Psoas muscle (tissue), 8 donors: ENCODE data around the gene MYLK4. TPM values are rescaled to one million over a fixed set of nuclear protein-coding genes. Genes with fewer than 3 reads are reported as not detected.
A peak's percentile ranks its signal among the peaks of the same experiment; 100 is the strongest.

Source experiments
- ATAC-seq, 4 donors: fragments of 200-7000 bp; cut with Tn5 transposase; one replicate each; pipeline ENCODE4 v1.9.1; 2020; ENCODE audit warnings: moderate library complexity in 3 of 4, mild to moderate bottlenecking in 2 of 4
- DNase-seq, 2 donors: peaks; one replicate each; pipeline ENCODE4 v3.0.0-alpha.2; 2020
- H3K27ac ChIP-seq: fragments of 200-600 bp; one replicate; pipeline ENCODE4 v1.8.0; 2022
- H3K27me3 ChIP-seq, 3 donors: fragments of 200-600 bp in 1 of 3; one replicate each; pipeline versions ENCODE4 v1.6.1 to v1.8.0; 2013 to 2022; ENCODE audit warnings: low read length in 2 of 3, mild to moderate bottlenecking in 2 of 3, moderate library complexity in 1 of 3; ENCODE audit not compliant: insufficient read depth in 3 of 3
- H3K36me3 ChIP-seq, 2 donors: fragments of 200-600 bp in 1 of 2; one replicate each; pipeline versions ENCODE4 v1.6.1 to v1.8.0; 2013 to 2022; ENCODE audit warnings: low read depth in 1 of 2, mild to moderate bottlenecking in 1 of 2, moderate library complexity in 1 of 2; ENCODE audit not compliant: insufficient read depth in 1 of 2
- H3K4me1 ChIP-seq: fragments of 200-600 bp; one replicate; pipeline ENCODE4 v1.8.0; 2022
- H3K4me3 ChIP-seq: fragments of 200-600 bp; one replicate; pipeline ENCODE4 v1.8.0; 2022; ENCODE audit warnings: mild to moderate bottlenecking
- H3K9me3 ChIP-seq: fragments of 200-600 bp; one replicate; pipeline ENCODE4 v1.8.0; 2022
- CTCF ChIP-seq: fragments of 200-600 bp; IDR thresholded peaks from one replicate; pipeline ENCODE4 v1.8.0; 2022; ENCODE audit warnings: antibody characterized with exemption
- WGBS, 3 donors: extraction: QIAGEN DNeasy Blood & Tissue Kit; methylation state at CpG; one replicate each; pipeline versions ENCODE4 v1.1.6 to v1.1.7; 2013; 5-methylcytosine and 5-hydroxymethylcytosine counted together
- intact Hi-C, 2 donors: fragments of 100-400 bp; cut with DNase I; formaldehyde crosslinking; loops; one replicate each; pipeline versions ENCODE4 v1.11.0 to v1.14.2; 2022
- polyA plus RNA-seq, 3 donors: library from polyadenylated mRNA; stranded (reverse); fragments of 200-250 nt; gene quantifications; one replicate each; pipeline ENCODE4 v1.2.3, GENCODE V29; 2013
- total RNA-seq, 4 donors: library from RNA; stranded (reverse); fragmentation: NEBNext Ultra II Directional in 2 of 4; extraction: Animal tissue kit (Norgen Biotek cat#: 25700) in 2 of 4; gene quantifications; one replicate each; pipeline versions ENCODE4 v1.2.1 to v1.2.4, GENCODE V29; 2021 to 2023
- donor health status: healthy with polysubstance abuse.
- donor health status: DM: no; HTN: no; CAD: no; lungs with moderate emphysema.
- donor health status: Bipolar disorder and iron deficiency.
- donor health status: healthy.
- donor health status: DM: yes; HTN: yes; CAD: no.
- donor health status: DM: no; HTN: no; CAD: no.
- donor health status: DM: no; HTN: no; CAD: no.
- donor health status: DM: yes; HTN: yes; CAD: no.

MYLK4 gene
- total and polyA plus RNA-seq, 7 donors, result 0.09 to 143 (median 2.9) TPM

DNA sequence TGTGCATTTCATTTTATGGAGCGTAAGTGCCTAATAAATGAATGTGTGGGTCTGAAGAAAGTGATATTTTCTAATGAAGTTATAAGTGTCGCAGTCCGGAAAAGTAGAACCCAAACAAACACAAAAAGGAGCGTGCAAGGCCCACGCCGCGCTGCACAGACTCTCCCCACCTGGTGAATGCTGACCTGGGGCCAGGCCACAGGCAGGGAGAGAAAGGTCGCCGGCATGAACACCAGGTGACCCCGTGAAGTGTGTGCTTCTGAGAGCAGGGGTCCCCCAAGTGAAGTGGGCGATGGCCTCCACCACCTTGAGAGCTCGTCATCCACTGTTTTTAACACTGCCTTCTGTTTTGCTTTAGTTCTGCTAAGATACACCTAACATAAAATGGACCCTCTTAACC lies 114.8 kb downstream of the MYLK4 start:
- intact Hi-C loops, result loop anchor here (5.0 to 10.0 kb wide), 5 partner anchors 391 to 1039 kb away; partner anchors contain the start of gene GMDS (in 1 of the 2)
- no peaks in the 10 kb centered on the region for H3K9me3 ChIP-seq
- WGBS, 3 donors, result 92 to 95% (median 95%) methylated on average over 12 of the region's 12 CpGs
- H3K4me1 ChIP-seq, result peaks cover 26% of the 10 kb centered on the region
- no peak for DNase-seq
- no peaks in the 10 kb centered on the region for H3K27me3 ChIP-seq
- no peak for TF ChIP-seq CTCF
- no peak for ATAC-seq
- H3K27ac ChIP-seq, result no peak overlapping the region
- H3K36me3 ChIP-seq, result no peaks in the 10 kb centered on the region
- H3K4me3 ChIP-seq, result no peak overlapping the region

DNA sequence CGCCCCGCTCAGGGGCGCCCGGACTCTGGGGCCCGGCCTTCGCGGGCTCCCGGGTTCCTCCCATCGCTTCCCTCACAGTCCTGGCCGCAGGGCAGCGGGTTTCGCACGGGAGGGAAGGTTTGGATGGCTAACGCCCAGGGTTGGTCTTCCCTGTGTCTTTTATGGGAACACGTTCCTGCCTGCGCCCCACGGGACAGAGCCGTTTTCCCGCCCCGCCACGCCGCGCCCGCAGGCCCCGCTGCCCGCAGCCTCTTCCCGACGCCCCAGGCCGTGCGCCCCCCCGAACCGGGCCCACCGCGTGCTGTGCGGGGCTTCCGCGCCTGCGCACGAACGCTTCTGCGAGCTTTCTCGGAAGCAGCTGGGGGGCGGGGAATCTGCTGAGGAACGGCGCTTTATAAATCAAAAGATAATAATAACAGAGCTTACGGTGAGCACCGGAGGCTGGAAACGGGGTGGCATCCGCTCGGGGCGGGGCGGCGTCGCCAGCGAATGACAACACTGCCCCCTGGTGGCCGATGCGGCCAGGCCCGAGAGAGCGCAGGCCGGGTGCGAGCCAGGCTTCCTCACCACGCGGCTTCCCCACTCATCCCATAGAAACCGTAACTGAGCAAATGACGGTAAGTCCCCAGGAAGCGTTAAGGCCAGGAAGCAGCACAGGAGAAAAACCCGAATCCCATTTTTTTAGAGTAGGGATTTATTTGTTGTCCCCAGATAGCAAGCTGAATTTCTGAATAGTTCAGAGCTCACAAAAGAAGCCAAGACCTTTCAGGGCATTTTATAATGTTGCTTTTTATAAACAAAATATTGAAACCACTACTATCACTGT lies 116.4 kb downstream of the MYLK4 start:
- peak overlapping the region; percentile 75 for H3K27ac ChIP-seq
- no peaks in the 10 kb centered on the region for H3K27me3 ChIP-seq
- H3K36me3 ChIP-seq, result no peaks in the 10 kb centered on the region
- peak; percentile 99 for TF ChIP-seq CTCF
- WGBS, 3 donors, result 1 to 3% (median 2%) methylated on average over 67 of the region's 67 CpGs
- DNase-seq, result peak; percentile 86 to 90
- H3K4me3 ChIP-seq, result peak overlapping the region; percentile 65
- intact Hi-C loops, result loop anchor here (1.0 to 10.0 kb wide), 7 partner anchors 182 to 1035 kb away; partner anchors contain the start of gene GMDS (in 2 of the 2)
- H3K4me1 ChIP-seq, result peaks cover 30% of the 10 kb centered on the region
- no peaks in the 10 kb centered on the region for H3K9me3 ChIP-seq
- peak; percentile 86 to 92 (median 88) for ATAC-seq

DNA sequence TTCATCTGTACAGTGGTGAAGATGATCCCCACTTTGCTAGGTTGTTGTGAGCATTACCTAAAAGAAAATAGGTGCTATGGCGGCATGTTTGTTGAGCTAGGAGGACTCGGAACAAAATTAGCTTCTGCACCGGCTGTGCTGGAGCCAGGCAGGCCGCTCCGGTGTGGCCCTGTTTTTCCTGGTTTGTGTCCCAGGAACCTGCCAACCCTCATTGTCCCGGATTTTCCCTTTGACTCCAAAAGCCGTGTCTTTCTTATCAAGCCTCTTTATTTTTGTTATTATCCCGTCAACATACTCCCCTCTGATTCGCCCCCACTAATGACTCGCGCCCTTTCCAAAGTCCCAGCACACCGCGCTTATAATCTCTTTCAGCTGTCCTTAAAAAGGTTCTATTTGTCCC lies 117.0 kb downstream of the MYLK4 start:
- peaks cover 30% of the 10 kb centered on the region for H3K4me1 ChIP-seq
- H3K9me3 ChIP-seq, result no peaks in the 10 kb centered on the region
- no peaks in the 10 kb centered on the region for H3K27me3 ChIP-seq
- no peaks in the 10 kb centered on the region for H3K36me3 ChIP-seq
- H3K27ac ChIP-seq, result peak overlapping the region; percentile 75
- H3K4me3 ChIP-seq, result peak overlapping the region; percentile 65
- intact Hi-C loops, result loop anchor here (1.0 to 10.0 kb wide), 7 partner anchors 181 to 1034 kb away; partner anchors contain the start of gene GMDS (in 2 of the 2)
- DNase-seq (no peak), ATAC-seq (peak in 1 of 4 donors; percentile 4)
- 45 to 64% (median 53%) methylated on average over 13 of the region's 13 CpGs for WGBS, 3 donors
- TF ChIP-seq CTCF, result no peak

GRCh38 chr6:2632976-2633584 lies 117.6 kb downstream of the MYLK4 start:
- peaks cover 30% of the 10 kb centered on the region for H3K4me1 ChIP-seq
- DNase-seq, result no peak
- no peaks in the 10 kb centered on the region for H3K9me3 ChIP-seq
- ATAC-seq, result no peak
- H3K27me3 ChIP-seq, result no peaks in the 10 kb centered on the region
- TF ChIP-seq CTCF, result no peak
- H3K27ac ChIP-seq, result peak overlapping the region; percentile 75
- 80 to 93% (median 86%) methylated on average over 11 of the region's 11 CpGs for WGBS, 3 donors
- intact Hi-C loops, result loop anchor here (5.0 to 10.0 kb wide), 6 partner anchors 181 to 948 kb away; partner anchors contain the start of gene GMDS (in 2 of the 2)
- H3K36me3 ChIP-seq, result no peaks in the 10 kb centered on the region
- peak overlapping the region; percentile 23 for H3K4me3 ChIP-seq
